ENCODE data around the gene PIGU. TPM values are rescaled to one million over a fixed set of nuclear protein-coding genes. Genes with fewer than 3 reads are reported as not detected.

Gene PIGU
- total RNA-seq, 1 donor = 9.0 TPM

GRCh38 chr20:34701405-34702085, 24.7 kb upstream of the PIGU start:
- no peaks in the 10 kb centered on the region for H4K20me1 ChIP-seq (ENCODE audit: insufficient read depth, low read length)
- peaks cover 6% of the 10 kb centered on the region for H3K27me3 ChIP-seq (ENCODE audit: insufficient read depth, low read length)
- H3K4me3 ChIP-seq (ENCODE audit: insufficient read depth, low read length) = no peak overlapping the region
- peaks cover 4% of the 10 kb centered on the region for H3K79me2 ChIP-seq (ENCODE audit: insufficient read depth, low read length)
- no peak for TF ChIP-seq CTCF (IDR thresholded peaks at IDR 0.05; ENCODE audit: extremely low read depth, low read depth, low read length)
- peaks cover 21% of the 10 kb centered on the region for H3K4me1 ChIP-seq (ENCODE audit: insufficient read depth, low read length)
- DNase-seq (ENCODE audit: insufficient read length, low spot score, missing footprints) = no peak
- no peaks in the 10 kb centered on the region for H3K9me3 ChIP-seq (ENCODE audit: low read depth, low read length)
- H3K36me3 ChIP-seq (ENCODE audit: insufficient read depth, low read length) = no peaks in the 10 kb centered on the region
- H2AFZ ChIP-seq (ENCODE audit: low read length) = no peak overlapping the region
- no peak overlapping the region for H3K4me2 ChIP-seq (ENCODE audit: insufficient read depth, low read length)
- H3K27ac ChIP-seq (ENCODE audit: low read depth, low read length) = no peak overlapping the region

- Histone ChIP-seq H4K20me1 (ENCODE audit: insufficient read depth, low read length) (no peaks in the 10 kb centered on the region), H3K9me3 (ENCODE audit: low read depth, low read length) (no peaks in the 10 kb centered on the region), H2AFZ (ENCODE audit: low read length) (no peak overlapping the region), H3K27ac (ENCODE audit: low read depth, low read length) (no peak overlapping the region), H3K36me3 (ENCODE audit: insufficient read depth, low read length) (no peaks in the 10 kb centered on the region), H3K4me1 (ENCODE audit: insufficient read depth, low read length) (no peaks in the 10 kb centered on the region), H3K4me3 (ENCODE audit: insufficient read depth, low read length) (no peak overlapping the region), H3K27me3 (ENCODE audit: insufficient read depth, low read length) (peaks cover 2% of the 10 kb centered on the region), H3K4me2 (ENCODE audit: insufficient read depth, low read length) (no peak overlapping the region), H3K79me2 (ENCODE audit: insufficient read depth, low read length) (no peaks in the 10 kb centered on the region)
- DNase-seq (ENCODE audit: insufficient read length, low spot score, missing footprints) = no peak
- no peak for TF ChIP-seq CTCF (IDR thresholded peaks at IDR 0.05; ENCODE audit: extremely low read depth, low read depth, low read length)
These were observed 16.5 kb upstream of the PIGU start for GRCh38 chr20:34693414-34693813.

GRCh38 chr20:34691838-34692237, 14.9 kb upstream of the PIGU start:
- Histone ChIP-seq H3K27ac (ENCODE audit: low read depth, low read length) (no peak overlapping the region), H3K4me2 (ENCODE audit: insufficient read depth, low read length) (no peak overlapping the region), H3K4me1 (ENCODE audit: insufficient read depth, low read length) (no peaks in the 10 kb centered on the region), H3K27me3 (ENCODE audit: insufficient read depth, low read length) (no peaks in the 10 kb centered on the region), H3K9me3 (ENCODE audit: low read depth, low read length) (no peaks in the 10 kb centered on the region), H3K4me3 (ENCODE audit: insufficient read depth, low read length) (no peak overlapping the region), H3K79me2 (ENCODE audit: insufficient read depth, low read length) (no peaks in the 10 kb centered on the region), H3K36me3 (ENCODE audit: insufficient read depth, low read length) (no peaks in the 10 kb centered on the region), H4K20me1 (ENCODE audit: insufficient read depth, low read length) (no peaks in the 10 kb centered on the region), H2AFZ (ENCODE audit: low read length) (no peak overlapping the region)
- no peak for TF ChIP-seq CTCF (IDR thresholded peaks at IDR 0.05; ENCODE audit: extremely low read depth, low read depth, low read length)
- DNase-seq (ENCODE audit: insufficient read length, low spot score, missing footprints) = no peak

- H3K36me3 ChIP-seq (ENCODE audit: insufficient read depth, low read length) = no peaks in the 10 kb centered on the region
- H3K4me3 ChIP-seq (ENCODE audit: insufficient read depth, low read length) = no peak overlapping the region
- DNase-seq (ENCODE audit: insufficient read length, low spot score, missing footprints) = peak; percentile 29
- H2AFZ ChIP-seq (ENCODE audit: low read length) = no peak overlapping the region
- H3K4me1 ChIP-seq (ENCODE audit: insufficient read depth, low read length) = no peaks in the 10 kb centered on the region
- no peaks in the 10 kb centered on the region for H4K20me1 ChIP-seq (ENCODE audit: insufficient read depth, low read length)
- no peak overlapping the region for H3K27ac ChIP-seq (ENCODE audit: low read depth, low read length)
- no peak for TF ChIP-seq CTCF (IDR thresholded peaks at IDR 0.05; ENCODE audit: extremely low read depth, low read depth, low read length)
- no peaks in the 10 kb centered on the region for H3K79me2 ChIP-seq (ENCODE audit: insufficient read depth, low read length)
- no peak overlapping the region for H3K4me2 ChIP-seq (ENCODE audit: insufficient read depth, low read length)
- H3K27me3 ChIP-seq (ENCODE audit: insufficient read depth, low read length) = no peaks in the 10 kb centered on the region
- no peaks in the 10 kb centered on the region for H3K9me3 ChIP-seq (ENCODE audit: low read depth, low read length)
These were observed 12.6 kb upstream of the PIGU start for GRCh38 chr20:34689486-34689885.

Measured in osteoblast (primary cell).